NOMO-1 (cell line): Measurements from ENCODE around the gene ABCA12.

Experiments used
- DNase-seq, 2 experiments: peaks; one replicate each; lab custom pipeline; 2025; ENCODE audit not compliant: unreplicated experiment in 2 of 2; lab: John Stamatoyannopoulos, UW

Gene ABCA12

GRCh38 chr2:214987261-214987660 is 151.2 kb downstream of the ABCA12 start:
- DNase-seq: no peak

DNA sequence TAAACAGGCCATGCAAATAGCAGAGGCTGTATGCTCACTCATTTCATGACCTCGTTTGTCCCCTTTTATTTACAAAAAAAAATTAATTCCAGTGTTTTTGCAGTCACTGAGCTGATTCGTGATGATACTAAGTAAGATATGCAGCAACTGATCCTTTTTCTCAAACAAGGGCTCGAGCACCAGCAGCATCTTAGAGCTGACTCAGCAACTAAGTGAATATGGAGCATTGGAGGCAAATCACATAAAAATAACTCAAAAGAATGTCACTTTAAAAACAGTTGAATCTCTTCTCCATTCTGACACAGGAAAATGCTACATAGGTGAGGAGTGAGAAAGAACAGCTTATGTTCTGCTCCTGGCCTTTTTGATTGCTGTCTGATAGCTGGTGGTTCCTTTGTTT is 152.8 kb downstream of the ABCA12 start:
- no peak for DNase-seq

DNA sequence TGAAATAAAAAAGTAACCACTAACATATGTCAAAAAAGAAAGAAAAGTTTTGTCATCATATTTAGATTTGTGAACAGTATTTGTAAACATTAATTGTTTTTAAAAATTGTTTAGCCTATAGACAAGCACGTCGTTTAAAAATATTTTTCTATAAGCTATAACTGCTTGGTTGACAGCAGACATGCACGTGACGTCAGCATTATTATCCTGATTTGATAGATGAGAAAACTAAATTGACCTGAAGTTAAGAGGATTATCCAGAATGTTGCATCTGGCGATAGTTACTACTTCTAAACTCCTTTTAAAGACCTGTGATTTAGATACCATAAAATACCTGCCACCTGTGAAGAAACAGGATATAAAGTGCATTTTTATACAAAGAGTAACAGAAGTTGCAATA is 172.0 kb downstream of the ABCA12 start:
- no peak for DNase-seq

GRCh38 chr2:214960677-214961076 is 177.7 kb downstream of the ABCA12 start:
- no peak for DNase-seq

DNA sequence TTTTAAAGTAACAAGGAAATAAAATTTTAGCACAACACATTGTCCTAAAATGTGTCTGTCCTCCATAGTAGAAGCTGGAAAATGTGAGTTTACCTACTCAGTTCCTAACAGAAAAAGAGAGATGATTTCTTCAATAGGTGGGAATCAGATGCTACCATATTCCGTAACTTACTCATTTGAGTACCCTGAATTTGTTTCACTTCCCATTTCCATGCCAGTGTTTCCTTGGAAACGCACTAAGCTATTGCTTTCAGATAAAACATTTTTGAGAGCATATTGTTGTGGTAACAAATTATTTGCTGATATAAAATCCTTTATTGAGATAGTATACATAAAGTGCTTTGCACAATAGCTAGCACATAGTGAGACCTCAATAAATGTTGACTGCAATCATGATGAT is 191.5 kb downstream of the ABCA12 start:
- peak in 1 of 2 experiments; percentile 42 for DNase-seq

- no peak for DNase-seq
Measured at GRCh38 chr2:214934006-214934405, 204.4 kb downstream of the ABCA12 start.

DNA sequence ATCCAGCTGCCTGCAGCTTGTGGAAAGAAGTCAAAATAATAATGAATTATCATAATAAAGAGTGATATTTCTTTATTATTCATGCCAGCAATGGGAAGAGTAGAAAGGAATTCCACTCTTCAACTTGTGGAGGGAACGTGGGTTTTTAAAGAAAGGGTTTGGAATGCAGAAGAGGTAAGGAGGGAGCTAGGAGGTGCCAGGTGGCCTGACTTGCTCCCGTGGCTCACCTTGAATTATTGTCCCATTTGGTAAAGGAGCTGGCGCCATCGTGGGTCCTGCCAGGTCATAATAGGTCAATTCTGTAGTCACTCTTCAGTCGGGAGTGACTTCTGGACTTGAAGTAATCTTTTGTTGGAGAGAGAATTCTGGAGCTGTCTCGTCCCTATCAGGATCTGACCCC is 233.8 kb downstream of the ABCA12 start:
- DNase-seq: no peak

DNA sequence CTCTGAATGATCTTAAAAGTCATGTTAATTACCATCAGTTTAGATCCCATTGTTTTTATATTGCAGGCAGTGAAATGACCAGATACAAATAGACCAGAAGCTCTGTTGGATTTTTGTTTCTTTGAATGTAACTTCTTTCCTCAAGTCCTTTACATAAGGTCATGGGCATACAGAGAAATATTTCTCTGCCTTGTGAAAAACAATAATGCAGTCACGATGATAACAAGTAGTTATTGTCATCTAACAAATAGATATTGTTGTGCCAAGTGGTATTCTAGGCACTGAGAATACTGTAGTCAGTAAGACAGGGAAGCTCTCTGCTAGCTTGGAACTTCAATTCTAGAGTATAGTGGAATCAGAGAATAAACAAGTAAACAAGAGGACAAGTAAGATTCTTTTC is 234.2 kb downstream of the ABCA12 start:
- DNase-seq: no peak

DNA sequence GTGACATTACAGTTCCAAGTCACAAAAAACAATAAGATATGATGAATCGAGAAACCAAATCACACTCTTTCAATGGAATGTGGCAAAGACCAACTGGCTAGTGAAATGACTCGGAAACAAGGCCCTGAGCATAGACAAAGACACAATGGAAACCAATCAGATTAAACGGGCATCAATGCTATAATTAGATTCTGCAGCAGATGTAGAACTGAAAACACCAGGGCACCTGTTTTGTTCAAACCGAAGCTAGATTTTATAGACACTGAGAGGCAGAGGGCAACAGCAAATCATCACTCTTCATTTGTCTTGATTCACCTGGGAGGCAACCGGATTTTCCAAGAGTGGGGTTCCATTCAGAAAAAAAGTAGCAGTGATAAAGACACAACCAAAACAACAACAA is 236.1 kb downstream of the ABCA12 start:
- no peak for DNase-seq

DNA sequence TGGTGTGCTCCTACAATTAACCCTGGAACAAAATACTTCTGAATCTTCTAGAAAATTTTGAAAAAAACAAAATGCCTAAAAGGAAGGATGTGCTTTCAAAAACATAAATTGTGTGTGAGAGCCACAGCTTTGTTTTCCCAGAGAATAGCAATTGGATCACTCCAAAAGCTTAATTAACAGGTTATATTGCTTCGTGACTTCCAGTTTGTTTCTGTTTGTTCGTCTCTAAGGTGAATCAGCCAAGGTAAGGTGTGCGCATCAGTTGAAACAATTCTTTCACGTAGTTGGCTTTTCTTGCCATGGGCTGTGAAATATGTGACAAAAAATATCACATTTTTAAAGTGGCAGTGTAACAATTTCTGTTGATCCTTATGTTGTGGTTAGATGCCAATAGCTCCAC is 238.7 kb downstream of the ABCA12 start:
- no peak for DNase-seq

GRCh38 chr2:214896274-214896673 is 242.2 kb downstream of the ABCA12 start:
- DNase-seq: no peak

DNA sequence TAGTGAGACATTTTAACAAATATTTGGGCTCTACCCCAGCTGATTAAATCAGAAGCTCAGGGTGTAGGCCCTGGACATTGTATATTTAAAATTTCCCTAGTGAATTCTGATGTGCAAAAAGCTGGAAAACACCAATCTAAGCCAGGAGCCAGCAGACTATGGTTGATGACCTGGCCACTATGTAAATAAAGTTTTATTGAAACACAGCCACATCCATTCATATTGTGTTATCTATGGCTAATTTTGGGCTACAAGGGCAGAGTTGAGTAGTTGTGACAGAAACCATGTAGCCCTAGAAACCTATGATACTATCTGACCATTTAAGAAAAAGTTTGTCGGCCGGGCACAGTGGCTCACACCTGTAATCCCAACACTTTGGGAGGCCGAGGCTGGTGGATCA is 243.0 kb downstream of the ABCA12 start:
- DNase-seq: no peak

DNA sequence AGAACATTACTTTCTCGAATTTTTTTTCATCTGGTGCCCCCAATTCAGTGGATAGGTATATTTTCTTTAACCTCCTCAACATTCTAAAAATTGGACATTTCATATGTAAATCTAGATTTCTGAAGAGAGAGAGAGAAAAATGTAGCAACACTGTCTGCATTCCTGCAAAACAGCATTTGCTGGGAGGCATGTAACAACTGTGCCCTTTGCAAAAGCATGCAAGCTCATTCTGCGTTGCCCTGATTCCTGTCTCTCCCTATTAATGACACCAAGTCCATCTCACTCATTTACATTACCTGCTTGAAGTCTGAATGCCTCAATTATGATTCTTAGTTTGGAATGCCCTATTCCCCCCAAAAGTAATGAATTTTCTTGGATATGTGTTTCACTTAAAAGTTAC is 249.1 kb downstream of the ABCA12 start:
- DNase-seq: no peak

GRCh38 chr2:214881647-214882202 is 256.7 kb downstream of the ABCA12 start:
- DNase-seq: no peak
